Activated naive CD8-positive, alpha-beta T cell treated with anti-CD3 and anti-CD28 coated beads, Interleukin-2, amount 10 ng/mL, durations not matched to agents 7 days and 5 days (primary cell): ENCODE measurements around the gene PANX3. TPM values are rescaled to one million over a fixed set of nuclear protein-coding genes. Genes with fewer than 3 reads are reported as not detected.

Source experiments
- ATAC-seq: fragments of 150-1000 bp; cut with Tn5 transposase; one replicate; pipeline ENCODE4 v1.10.0; 2021; ENCODE audit warnings: low read depth, moderate library complexity
- POLR2A ChIA-PET: fragments of 350-600 bp; sonication (Branson Sonifier 250); formaldehyde crosslinking; loops from one replicate; lab custom pipeline; 2021; ENCODE audit warnings: antibody characterized with exemption; lab: Charles Lee
- DNase-seq: peaks from one replicate; pipeline ENCODE4 v3.0.0; 2021
- H3K27ac Mint-ChIP-seq: one replicate; pipeline ENCODE4 v1.8.0; 2022; ENCODE audit warnings: mild to moderate bottlenecking, mixed read lengths
- H3K27me3 Mint-ChIP-seq: one replicate; pipeline ENCODE4 v1.8.0; 2022; ENCODE audit warnings: mild to moderate bottlenecking, moderate library complexity, mixed read lengths
- H3K36me3 Mint-ChIP-seq: one replicate; pipeline ENCODE4 v1.8.0; 2021; ENCODE audit warnings: mild to moderate bottlenecking, mixed read lengths
- H3K4me1 Mint-ChIP-seq: one replicate; pipeline ENCODE4 v1.8.0; 2021; ENCODE audit warnings: mixed read lengths
- H3K4me3 Mint-ChIP-seq: one replicate; pipeline ENCODE4 v1.8.0; 2022; ENCODE audit warnings: mild to moderate bottlenecking, moderate library complexity, mixed read lengths
- H3K9me3 Mint-ChIP-seq: one replicate; pipeline ENCODE4 v1.8.0; 2021; ENCODE audit warnings: mixed read lengths
- total RNA-seq, 2 experiments: library from RNA; stranded (reverse); gene quantifications; one replicate each; pipeline ENCODE4 v1.2.3, GENCODE V29; 2021

PANX3 gene
- total RNA-seq, 2 experiments from 2014 or later, result not detected

DNA sequence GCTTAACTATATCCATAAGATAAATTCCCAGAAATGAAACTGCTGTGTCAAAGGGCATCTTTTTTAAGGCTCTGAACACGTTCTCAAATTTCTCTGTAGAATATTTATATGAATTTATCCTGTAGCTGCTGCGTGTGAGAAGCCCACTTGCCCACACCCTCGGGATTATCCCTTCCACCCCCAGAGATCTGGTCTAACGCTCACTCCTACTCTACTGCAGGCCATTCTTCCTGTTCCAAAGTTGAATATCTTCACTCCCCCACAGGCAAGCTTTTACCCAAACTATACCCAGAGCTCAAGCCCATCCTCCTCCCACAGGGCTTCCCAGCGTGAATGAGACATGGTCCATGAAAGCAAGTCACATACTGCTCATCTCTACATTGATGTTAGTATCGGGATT lies 37.4 kb downstream of the PANX3 start:
- Mint-ChIP-seq H3K27ac (no peak overlapping the region), H3K4me1 (peaks cover 3% of the 10 kb centered on the region), H3K4me3 (no peak overlapping the region), H3K36me3 (peaks cover 2% of the 10 kb centered on the region), H3K9me3 (no peaks in the 10 kb centered on the region), H3K27me3 (no peaks in the 10 kb centered on the region)
- no peak for ATAC-seq
- DNase-seq, result no peak
- POLR2A ChIA-PET, result no interaction called here

- no peak overlapping the region for H3K4me3 Mint-ChIP-seq
- peaks cover 3% of the 10 kb centered on the region for H3K36me3 Mint-ChIP-seq
These were observed 45.8 kb downstream of the PANX3 start for GRCh38 chr11:124656774-124657630.

GRCh38 chr11:124657904-124658303 lies 46.7 kb downstream of the PANX3 start:
- no peaks in the 10 kb centered on the region for H3K27me3 Mint-ChIP-seq

More at GRCh38 chr11:124656774-124657630, 45.8 kb downstream of the PANX3 start:
- no peaks in the 10 kb centered on the region for H3K4me1 Mint-ChIP-seq
- POLR2A ChIA-PET, result no interaction called here
- ATAC-seq (no peak), DNase-seq (no peak)
- H3K27ac Mint-ChIP-seq, result no peak overlapping the region
- no peaks in the 10 kb centered on the region for H3K9me3 Mint-ChIP-seq
- no peaks in the 10 kb centered on the region for H3K27me3 Mint-ChIP-seq

GRCh38 chr11:124658501-124658900 lies 47.3 kb downstream of the PANX3 start:
- no peaks in the 10 kb centered on the region for H3K9me3 Mint-ChIP-seq
- no peak for ATAC-seq
- POLR2A ChIA-PET, result no interaction called here

More at GRCh38 chr11:124657904-124658303, 46.7 kb downstream of the PANX3 start:
- POLR2A ChIA-PET, result no interaction called here
- Mint-ChIP-seq H3K4me1 (no peaks in the 10 kb centered on the region), H3K27ac (no peak overlapping the region), H3K36me3 (peaks cover 3% of the 10 kb centered on the region), H3K4me3 (no peak overlapping the region), H3K9me3 (no peaks in the 10 kb centered on the region)
- DNase-seq (no peak), ATAC-seq (no peak)

DNA sequence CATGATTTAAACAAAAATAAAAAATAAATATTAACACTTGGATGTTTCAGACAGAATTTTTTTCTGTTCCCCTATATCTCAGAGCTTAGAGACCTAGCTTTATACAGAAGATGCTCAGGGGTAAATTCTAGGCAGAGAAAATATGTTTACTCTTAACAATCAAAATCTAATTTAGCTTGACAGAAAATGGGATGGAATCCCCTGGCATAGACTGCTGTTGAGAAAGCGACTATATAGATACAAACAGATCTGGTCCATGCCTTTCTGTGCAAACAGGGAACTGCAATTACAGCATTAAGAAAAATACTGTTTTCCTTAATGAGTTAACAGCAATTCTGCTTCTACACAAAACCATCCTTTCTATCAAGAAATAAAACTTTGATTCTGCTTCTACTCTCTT lies 47.8 kb downstream of the PANX3 start:
- ATAC-seq (no peak), DNase-seq (no peak)
- Mint-ChIP-seq H3K9me3 (no peaks in the 10 kb centered on the region), H3K4me1 (no peaks in the 10 kb centered on the region), H3K27ac (no peak overlapping the region), H3K4me3 (no peak overlapping the region), H3K36me3 (peaks cover 2% of the 10 kb centered on the region), H3K27me3 (no peaks in the 10 kb centered on the region)
- POLR2A ChIA-PET, result interaction anchor here (0.6 kb wide), 1 partner anchor 695 kb away, joined by 7 read pairs; no protein-coding TSS in a partner anchor

More at GRCh38 chr11:124658501-124658900, 47.3 kb downstream of the PANX3 start:
- Mint-ChIP-seq H3K27me3 (no peaks in the 10 kb centered on the region), H3K27ac (no peak overlapping the region), H3K4me3 (no peak overlapping the region), H3K36me3 (peaks cover 2% of the 10 kb centered on the region), H3K4me1 (no peaks in the 10 kb centered on the region)
- no peak for DNase-seq

GRCh38 chr11:124661553-124661952 lies 50.3 kb downstream of the PANX3 start:
- H3K4me1 Mint-ChIP-seq, result no peaks in the 10 kb centered on the region
- no peaks in the 10 kb centered on the region for H3K9me3 Mint-ChIP-seq
- H3K4me3 Mint-ChIP-seq, result no peak overlapping the region
- DNase-seq, result no peak
- peaks cover 2% of the 10 kb centered on the region for H3K36me3 Mint-ChIP-seq
- no peak overlapping the region for H3K27ac Mint-ChIP-seq
- POLR2A ChIA-PET, result no interaction called here
- H3K27me3 Mint-ChIP-seq, result no peaks in the 10 kb centered on the region
- no peak for ATAC-seq

DNA sequence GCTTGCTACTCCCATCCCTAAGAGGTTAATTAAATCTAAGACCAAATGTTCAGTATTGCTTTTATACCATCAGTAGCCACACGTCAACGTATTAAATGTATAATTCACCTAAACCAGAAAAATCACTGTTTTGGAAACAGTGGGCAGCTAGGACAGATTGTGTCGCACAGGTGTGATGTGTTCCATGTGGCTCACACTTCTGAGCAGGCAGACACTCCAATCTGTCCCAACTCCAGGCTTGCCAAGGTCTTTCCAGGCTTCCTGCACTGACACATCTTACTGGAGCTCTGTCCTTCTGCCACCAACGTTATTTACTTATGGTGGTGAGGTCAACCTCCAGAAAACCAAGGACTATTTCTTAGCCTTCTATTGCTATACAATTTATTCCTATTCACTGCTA lies 50.9 kb downstream of the PANX3 start:
- POLR2A ChIA-PET, result no interaction called here
- H3K27ac Mint-ChIP-seq, result no peak overlapping the region
- no peaks in the 10 kb centered on the region for H3K9me3 Mint-ChIP-seq
- H3K4me1 Mint-ChIP-seq, result no peaks in the 10 kb centered on the region
- ATAC-seq (no peak), DNase-seq (no peak)
- H3K4me3 Mint-ChIP-seq, result no peak overlapping the region
- peaks cover 2% of the 10 kb centered on the region for H3K36me3 Mint-ChIP-seq
- H3K27me3 Mint-ChIP-seq, result no peaks in the 10 kb centered on the region

DNA sequence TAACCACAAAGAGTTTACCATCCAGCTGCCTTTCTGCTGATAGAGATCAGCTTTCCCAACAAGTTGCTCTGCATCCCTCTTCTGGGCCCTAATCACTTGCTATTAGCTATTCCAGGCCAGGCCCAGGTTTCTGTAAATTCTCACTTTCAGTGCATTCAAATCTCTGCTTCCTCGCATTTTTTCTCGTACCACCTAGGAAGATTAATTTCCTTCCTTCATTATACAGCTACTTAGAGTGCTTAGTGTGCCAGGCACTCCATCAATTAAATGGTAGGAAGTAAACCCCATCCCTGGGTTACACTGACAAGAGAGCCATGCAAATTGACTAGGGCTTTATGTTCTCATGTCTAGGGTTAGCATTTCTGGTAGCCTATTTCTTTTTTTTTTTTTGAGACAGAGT lies 52.6 kb downstream of the PANX3 start:
- Mint-ChIP-seq H3K9me3 (no peaks in the 10 kb centered on the region), H3K4me3 (no peak overlapping the region), H3K27me3 (no peaks in the 10 kb centered on the region), H3K27ac (no peak overlapping the region), H3K36me3 (peaks cover 2% of the 10 kb centered on the region), H3K4me1 (no peaks in the 10 kb centered on the region)
- ATAC-seq (no peak), DNase-seq (no peak)
- POLR2A ChIA-PET, result interaction anchor here (0.7 to 1.0 kb wide), 2 partner anchors 41 to 136 kb away, joined by 3 to 4 read pairs; partner anchors contain the start of genes MSANTD2 and TBRG1

- Mint-ChIP-seq H3K4me1 (peaks cover 13% of the 10 kb centered on the region), H3K4me3 (no peak overlapping the region), H3K9me3 (no peaks in the 10 kb centered on the region), H3K27me3 (no peaks in the 10 kb centered on the region), H3K36me3 (no peaks in the 10 kb centered on the region), H3K27ac (no peak overlapping the region)
- POLR2A ChIA-PET, result no interaction called here
- no peak for ATAC-seq
- no peak for DNase-seq
These were observed 56.4 kb downstream of the PANX3 start for GRCh38 chr11:124667601-124668000.

GRCh38 chr11:124669193-124669592 lies 58.0 kb downstream of the PANX3 start:
- H3K4me3 Mint-ChIP-seq, result no peak overlapping the region
- POLR2A ChIA-PET, result interaction anchor here (0.5 to 2.3 kb wide), 5 partner anchors 72 to 207 kb away, joined by 3 to 7 read pairs (median 4); partner anchors contain the start of gene MSANTD2
- no peak for ATAC-seq

More at GRCh38 chr11:124669193-124669592, 58.0 kb downstream of the PANX3 start:
- Mint-ChIP-seq H3K9me3 (no peaks in the 10 kb centered on the region), H3K4me1 (peaks cover 20% of the 10 kb centered on the region), H3K27me3 (no peaks in the 10 kb centered on the region), H3K36me3 (no peaks in the 10 kb centered on the region), H3K27ac (no peak overlapping the region)
- DNase-seq, result no peak

Other genes starting within 250 kb of the PANX3 start
- not detected for gene OR8B2, start 226.9 kb upstream of the PANX3 start, total RNA-seq
- not detected for gene OR8B3, start 212.4 kb upstream of the PANX3 start, total RNA-seq
- not detected for gene OR8B4, start 186.6 kb upstream of the PANX3 start, total RNA-seq
- gene OR8B8, start 165.7 kb upstream of the PANX3 start, total RNA-seq, result not detected
- gene OR8B12, start 67.8 kb upstream of the PANX3 start, total RNA-seq, result not detected
- gene OR8A1, start 41.4 kb upstream of the PANX3 start, total RNA-seq, result not detected
- 10 to 100 TPM; 53.1 to 55.3 TPM for gene TBRG1, start 11.4 kb downstream of the PANX3 start, total RNA-seq
- 1 to 10 TPM; 4.4 to 5.2 TPM for gene SIAE, start 62.3 kb downstream of the PANX3 start, total RNA-seq
- gene SPA17, start 62.5 kb downstream of the PANX3 start, total RNA-seq, result 1 to 10 TPM; 1.5 to 3.0 TPM
- gene NRGN, start 128.5 kb downstream of the PANX3 start, total RNA-seq, result 1 to 10 TPM; 4.0 to 5.3 TPM
- gene VSIG2, start 140.8 kb downstream of the PANX3 start, total RNA-seq, result under 1 TPM in 1 of 2 experiments, not detected in 1; 0.34 TPM
- under 1 TPM; 0.91 to 0.97 TPM for gene ESAM, start 150.9 kb downstream of the PANX3 start, total RNA-seq
- gene MSANTD2, start 189.0 kb downstream of the PANX3 start, total RNA-seq, result 10 to 100 TPM; 13.1 to 13.5 TPM